GM12801 (cell line): ENCODE data around the gene ACOT7.

Experiments
- CTCF ChIP-seq: IDR thresholded peaks from one replicate; pipeline ENCODE4 v1.5.1; 2011; ENCODE audit warnings: control low read depth; ENCODE audit not compliant: insufficient read length; ENCODE audit errors: extremely low read depth

Gene ACOT7

GRCh38 chr1:6336776-6337622 lies 56.6 kb downstream of the ACOT7 start:
- no peak for TF ChIP-seq CTCF

GRCh38 chr1:6334261-6334993 lies 59.1 kb downstream of the ACOT7 start:
- no peak for TF ChIP-seq CTCF

- TF ChIP-seq CTCF, result no peak
These were observed 60.7 kb downstream of the ACOT7 start for GRCh38 chr1:6332821-6333220.

GRCh38 chr1:6331543-6332273 lies 61.9 kb downstream of the ACOT7 start:
- TF ChIP-seq CTCF, result no peak

GRCh38 chr1:6330410-6330911 lies 63.1 kb downstream of the ACOT7 start:
- no peak for TF ChIP-seq CTCF

GRCh38 chr1:6329851-6330250 lies 63.7 kb downstream of the ACOT7 start:
- TF ChIP-seq CTCF, result no peak

GRCh38 chr1:6329396-6329795 lies 64.2 kb downstream of the ACOT7 start:
- TF ChIP-seq CTCF, result no peak
